ENCODE results near the gene CRY1.

DNA sequence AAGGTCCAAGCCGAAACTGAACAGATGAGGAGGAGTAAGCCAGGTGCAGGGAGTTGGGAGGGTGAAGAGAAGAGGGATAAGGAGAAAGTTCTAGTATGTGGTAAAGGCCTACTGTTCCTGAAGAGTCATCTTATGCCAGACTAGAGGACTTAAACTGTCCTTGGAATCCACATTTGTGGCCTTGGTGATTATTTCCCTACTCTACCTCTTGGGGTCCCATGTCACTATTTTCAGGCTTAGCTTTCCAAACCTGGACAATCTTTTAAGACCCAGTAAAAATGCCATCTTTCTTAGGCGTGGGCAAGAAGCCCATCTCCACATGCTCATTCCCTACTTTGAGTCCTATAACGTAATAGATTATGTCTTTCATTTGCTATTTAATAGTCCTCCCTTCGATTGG, 40.1 kb upstream of the CRY1 start:
- TF ChIP-seq, protein P1, sequence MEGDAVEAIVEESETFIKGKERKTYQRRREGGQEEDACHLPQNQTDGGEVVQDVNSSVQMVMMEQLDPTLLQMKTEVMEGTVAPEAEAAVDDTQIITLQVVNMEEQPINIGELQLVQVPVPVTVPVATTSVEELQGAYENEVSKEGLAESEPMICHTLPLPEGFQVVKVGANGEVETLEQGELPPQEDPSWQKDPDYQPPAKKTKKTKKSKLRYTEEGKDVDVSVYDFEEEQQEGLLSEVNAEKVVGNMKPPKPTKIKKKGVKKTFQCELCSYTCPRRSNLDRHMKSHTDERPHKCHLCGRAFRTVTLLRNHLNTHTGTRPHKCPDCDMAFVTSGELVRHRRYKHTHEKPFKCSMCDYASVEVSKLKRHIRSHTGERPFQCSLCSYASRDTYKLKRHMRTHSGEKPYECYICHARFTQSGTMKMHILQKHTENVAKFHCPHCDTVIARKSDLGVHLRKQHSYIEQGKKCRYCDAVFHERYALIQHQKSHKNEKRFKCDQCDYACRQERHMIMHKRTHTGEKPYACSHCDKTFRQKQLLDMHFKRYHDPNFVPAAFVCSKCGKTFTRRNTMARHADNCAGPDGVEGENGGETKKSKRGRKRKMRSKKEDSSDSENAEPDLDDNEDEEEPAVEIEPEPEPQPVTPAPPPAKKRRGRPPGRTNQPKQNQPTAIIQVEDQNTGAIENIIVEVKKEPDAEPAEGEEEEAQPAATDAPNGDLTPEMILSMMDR (IDR thresholded peaks at IDR 0.05 in 4 of 5, conservative IDR thresholded peaks at IDR 0.05 in 1 of 5), result no peak
- no peak for TF ChIP-seq POLR2A (IDR thresholded peaks at IDR 0.05)

Measured in gastrocnemius medialis (tissue), 4 donors.